DOHH2 (cell line): ENCODE measurements around the gene PLEKHN1.
"Not testable (repeated sequence)": the region's sequence is repeated elsewhere in the genome, so short reads cannot be mapped to it uniquely, and the experiment has no call there.

Experiments
- H3F3A ChIP-seq: fragments of 200-600 bp; sonication (generic), shearing (Covaris generic); 2 replicates; pipeline ENCODE4 v1.6.0; 2016; ENCODE audit warnings: antibody characterized with exemption, mild to moderate bottlenecking; ENCODE audit not compliant: control insufficient read depth, insufficient read depth
- H3K27ac ChIP-seq: fragments of 200-600 bp; sonication (generic); 2 replicates; pipeline ENCODE4 v1.5.1; 2014; ENCODE audit warnings: low read depth, mild to moderate bottlenecking, low read length, moderate library complexity
- H3K27me3 ChIP-seq: fragments of 200-600 bp; sonication (generic); 2 replicates; pipeline ENCODE4 v1.6.1; 2014; ENCODE audit warnings: mild to moderate bottlenecking, low read length, mixed read lengths; ENCODE audit not compliant: control insufficient read depth
- H3K36me3 ChIP-seq: fragments of 200-600 bp; sonication (generic); 2 replicates; pipeline ENCODE4 v1.6.1; 2014; ENCODE audit warnings: mild to moderate bottlenecking, low read length, moderate library complexity, mixed read lengths; ENCODE audit not compliant: control insufficient read depth
- H3K4me1 ChIP-seq: fragments of 200-600 bp; sonication (generic); 2 replicates; pipeline ENCODE4 v1.6.1; 2014; ENCODE audit warnings: mild to moderate bottlenecking, low read length, mixed read lengths; ENCODE audit not compliant: control insufficient read depth
- H3K4me2 ChIP-seq: fragments of 200-600 bp; sonication (generic); 2 replicates; pipeline ENCODE4 v1.6.0; 2014; ENCODE audit warnings: mild to moderate bottlenecking, low read length, moderate library complexity
- H3K4me3 ChIP-seq: fragments of 200-600 bp; sonication (generic); 2 replicates; pipeline ENCODE4 v1.5.1; 2014; ENCODE audit warnings: mild to moderate bottlenecking, low read length, mixed read lengths
- H3K79me2 ChIP-seq: fragments of 200-600 bp; sonication (generic); 2 replicates; pipeline ENCODE4 v1.6.1; 2014; ENCODE audit warnings: mild to moderate bottlenecking, low read length, mixed read lengths; ENCODE audit not compliant: control insufficient read depth
- H3K9me2 ChIP-seq: fragments of 200-600 bp; sonication (generic); replicated peaks from 2 replicates; pipeline ENCODE4 v1.6.1; 2014; ENCODE audit warnings: mild to moderate bottlenecking, low read length, mixed read lengths; ENCODE audit not compliant: control insufficient read depth
- H3K9me3 ChIP-seq: fragments of 200-600 bp; sonication (generic); 2 replicates; pipeline ENCODE4 v1.6.1; 2014; ENCODE audit warnings: antibody characterized with exemption, low read length, mixed read lengths; ENCODE audit not compliant: control insufficient read depth, insufficient read depth
- H4K20me1 ChIP-seq: fragments of 200-600 bp; sonication (generic); 2 replicates; pipeline ENCODE4 v1.6.0; 2014; ENCODE audit warnings: low read depth, mild to moderate bottlenecking, antibody characterized with exemption, low read length, moderate library complexity; ENCODE audit not compliant: control insufficient read depth, insufficient read depth
- EZH2phosphoT487 ChIP-seq: fragments of 200-600 bp; sonication (generic); IDR thresholded peaks from 2 replicates; pipeline ENCODE4 v1.6.1; 2017; ENCODE audit warnings: borderline replicate concordance, mild to moderate bottlenecking, antibody characterized with exemption, low read length, moderate library complexity, mixed read lengths
- TF ChIP-seq, protein P1 (sequence below): fragments of 200-600 bp; sonication (generic); IDR thresholded peaks from one replicate; pipeline ENCODE4 v1.5.1; 2014; ENCODE audit warnings: antibody characterized with exemption, mild to moderate bottlenecking, low read depth, low read length; ENCODE audit not compliant: poor library complexity, severe bottlenecking

PLEKHN1 gene

GRCh38 chr1:992362-992761 lies 26.1 kb downstream of the PLEKHN1 start:
- Histone ChIP-seq H3K4me1 (no peaks in the 10 kb centered on the region), H3K9me2 (no peaks in the 10 kb centered on the region), H3K4me3 (no peak overlapping the region), H3K4me2 (no peak overlapping the region), H3K36me3 (no peaks in the 10 kb centered on the region), H3K9me3 (no peaks in the 10 kb centered on the region), H4K20me1 (no peaks in the 10 kb centered on the region), H3F3A (no peaks in the 10 kb centered on the region), H3K27ac (no peak overlapping the region), H3K79me2 (no peaks in the 10 kb centered on the region), H3K27me3 (peaks cover 19% of the 10 kb centered on the region)
- TF ChIP-seq EZH2phosphoT487: no peak
- TF ChIP-seq, protein P1, sequence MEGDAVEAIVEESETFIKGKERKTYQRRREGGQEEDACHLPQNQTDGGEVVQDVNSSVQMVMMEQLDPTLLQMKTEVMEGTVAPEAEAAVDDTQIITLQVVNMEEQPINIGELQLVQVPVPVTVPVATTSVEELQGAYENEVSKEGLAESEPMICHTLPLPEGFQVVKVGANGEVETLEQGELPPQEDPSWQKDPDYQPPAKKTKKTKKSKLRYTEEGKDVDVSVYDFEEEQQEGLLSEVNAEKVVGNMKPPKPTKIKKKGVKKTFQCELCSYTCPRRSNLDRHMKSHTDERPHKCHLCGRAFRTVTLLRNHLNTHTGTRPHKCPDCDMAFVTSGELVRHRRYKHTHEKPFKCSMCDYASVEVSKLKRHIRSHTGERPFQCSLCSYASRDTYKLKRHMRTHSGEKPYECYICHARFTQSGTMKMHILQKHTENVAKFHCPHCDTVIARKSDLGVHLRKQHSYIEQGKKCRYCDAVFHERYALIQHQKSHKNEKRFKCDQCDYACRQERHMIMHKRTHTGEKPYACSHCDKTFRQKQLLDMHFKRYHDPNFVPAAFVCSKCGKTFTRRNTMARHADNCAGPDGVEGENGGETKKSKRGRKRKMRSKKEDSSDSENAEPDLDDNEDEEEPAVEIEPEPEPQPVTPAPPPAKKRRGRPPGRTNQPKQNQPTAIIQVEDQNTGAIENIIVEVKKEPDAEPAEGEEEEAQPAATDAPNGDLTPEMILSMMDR: no peak

DNA sequence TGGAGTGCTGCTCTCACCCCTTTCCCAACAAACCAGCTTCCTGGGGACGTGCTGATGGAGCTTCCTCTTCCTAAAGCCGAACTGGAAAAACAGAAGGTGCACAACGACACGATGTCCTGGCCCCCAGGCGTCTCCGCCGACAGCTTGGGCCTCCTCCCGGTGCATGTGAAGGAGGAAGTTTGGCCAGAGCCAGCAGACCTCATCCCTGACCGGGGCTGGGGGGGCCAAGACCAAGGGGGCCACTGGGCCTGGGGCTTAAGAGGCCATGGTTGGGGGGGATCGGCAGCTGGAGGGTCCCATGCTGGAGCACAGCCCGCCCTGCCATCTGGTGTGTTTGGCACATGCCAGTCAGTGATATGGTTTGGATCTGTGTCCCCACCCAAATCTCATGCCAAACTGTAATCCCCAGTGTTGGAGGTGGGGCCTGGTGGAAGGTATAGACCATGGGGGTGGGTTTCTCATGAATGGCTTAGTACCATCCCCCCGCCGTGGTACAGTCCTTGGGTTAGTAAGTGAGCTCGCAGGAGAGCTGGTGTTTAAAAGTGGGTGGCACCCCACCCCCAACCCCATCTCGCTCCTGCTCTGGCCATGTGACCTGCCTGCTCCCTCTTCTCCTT lies 27.2 kb downstream of the PLEKHN1 start:
- H3K4me1 ChIP-seq: no peaks in the 10 kb centered on the region
- H3K9me2 ChIP-seq: no peaks in the 10 kb centered on the region
- H3K9me3 ChIP-seq: no peaks in the 10 kb centered on the region
- no peak overlapping the region for H3K4me3 ChIP-seq
- no peaks in the 10 kb centered on the region for H3F3A ChIP-seq
- peaks cover 18% of the 10 kb centered on the region for H3K27me3 ChIP-seq
- H3K27ac ChIP-seq: no peak overlapping the region
- no peaks in the 10 kb centered on the region for H4K20me1 ChIP-seq
- no peak overlapping the region for H3K4me2 ChIP-seq
- H3K79me2 ChIP-seq: no peaks in the 10 kb centered on the region
- no peak for TF ChIP-seq EZH2phosphoT487
- TF ChIP-seq, protein P1: no peak
- H3K36me3 ChIP-seq: no peaks in the 10 kb centered on the region

DNA sequence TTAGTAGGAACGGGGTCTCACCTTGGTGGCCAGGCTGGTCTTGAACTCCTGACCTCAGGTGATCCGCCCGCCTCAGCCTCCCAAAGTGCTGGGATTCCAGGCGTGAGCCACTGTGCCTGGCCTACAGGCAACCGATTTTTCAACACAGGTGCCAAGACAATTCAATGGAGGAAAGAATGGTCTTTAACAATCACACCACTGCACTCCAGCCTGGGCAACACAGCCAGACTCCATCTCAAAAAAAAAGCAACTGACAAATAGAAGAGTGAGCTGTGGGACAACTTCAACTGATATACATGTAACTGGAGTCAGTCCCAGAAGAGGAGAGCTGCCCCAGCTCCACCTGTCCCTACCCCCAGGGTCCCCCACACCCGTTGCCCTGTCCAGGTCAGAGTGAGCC lies 28.3 kb downstream of the PLEKHN1 start:
- H3K79me2 ChIP-seq, H3F3A ChIP-seq, H3K4me1 ChIP-seq, H3K4me3 ChIP-seq, H4K20me1 ChIP-seq, H3K27me3 ChIP-seq, H3K36me3 ChIP-seq, H3K27ac ChIP-seq, H3K9me2 ChIP-seq, H3K4me2 ChIP-seq, H3K9me3 ChIP-seq: not testable (repeated sequence)

DNA sequence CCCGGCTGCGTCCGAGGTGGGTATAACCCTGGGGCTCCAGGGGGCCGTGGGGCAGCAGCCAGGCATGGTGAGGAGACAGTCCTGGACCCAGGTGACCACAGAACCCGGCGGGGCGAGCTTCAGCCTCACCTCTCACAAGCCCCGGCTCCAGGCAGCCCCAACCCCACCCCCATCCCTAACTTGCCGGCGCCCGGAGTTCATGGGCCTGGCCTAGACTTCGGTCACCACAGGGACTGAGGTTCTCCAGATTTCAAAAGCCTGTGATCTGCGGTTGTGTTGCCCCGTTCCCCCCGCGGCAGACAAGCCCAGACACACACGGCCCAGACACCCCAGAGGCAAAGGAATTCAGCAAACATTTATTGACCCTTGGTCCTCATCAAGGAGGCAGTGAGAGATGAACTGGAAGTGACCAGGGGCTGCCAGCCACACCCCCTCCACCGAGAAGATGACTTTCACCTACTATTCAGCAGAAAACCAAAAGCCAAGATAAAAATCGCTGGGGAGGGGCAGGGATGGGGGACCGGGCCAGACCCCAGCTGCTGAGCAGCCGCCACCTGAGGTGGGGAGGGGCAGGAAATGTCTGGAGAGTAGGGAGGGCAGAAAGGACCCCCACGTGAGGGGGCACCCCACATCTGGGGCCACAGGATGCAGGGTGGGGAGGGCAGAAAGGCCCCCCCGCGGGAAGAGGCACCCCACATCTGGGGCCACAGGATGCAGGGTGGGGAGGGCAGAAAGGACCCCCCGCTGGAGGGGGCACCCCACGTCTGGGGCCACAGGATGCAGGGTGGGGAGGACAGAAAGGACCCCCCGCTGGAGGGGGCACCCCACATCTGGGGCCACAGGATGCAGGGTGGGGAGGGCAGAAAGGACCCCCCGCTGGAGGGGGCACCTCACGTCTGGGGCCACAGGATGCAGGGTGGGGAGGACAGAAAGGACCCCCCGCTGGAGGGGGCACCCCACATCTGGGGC lies 29.7 kb downstream of the PLEKHN1 start:
- no peaks in the 10 kb centered on the region for H4K20me1 ChIP-seq
- H3K36me3 ChIP-seq: no peaks in the 10 kb centered on the region
- H3K9me2 ChIP-seq: no peaks in the 10 kb centered on the region
- H3K4me1 ChIP-seq: no peaks in the 10 kb centered on the region
- TF ChIP-seq, protein P1: no peak
- no peak for TF ChIP-seq EZH2phosphoT487
- no peaks in the 10 kb centered on the region for H3F3A ChIP-seq
- no peak overlapping the region for H3K4me3 ChIP-seq
- H3K4me2 ChIP-seq: no peak overlapping the region
- peaks cover 8% of the 10 kb centered on the region; the same call in 1 of the 2 replicates for H3K27me3 ChIP-seq
- no peaks in the 10 kb centered on the region for H3K79me2 ChIP-seq
- H3K9me3 ChIP-seq: no peaks in the 10 kb centered on the region
- H3K27ac ChIP-seq: no peak overlapping the region
